Measurements from ENCODE around the gene STAT5B. TPM values are rescaled to one million over a fixed set of nuclear protein-coding genes. Genes with fewer than 3 reads are reported as not detected.
A peak's percentile ranks its signal among the peaks of the same experiment; 100 is the strongest.

Gene STAT5B
- total RNA-seq, 2 donors from 2014 or later, result 35.7 to 51.4 TPM

DNA sequence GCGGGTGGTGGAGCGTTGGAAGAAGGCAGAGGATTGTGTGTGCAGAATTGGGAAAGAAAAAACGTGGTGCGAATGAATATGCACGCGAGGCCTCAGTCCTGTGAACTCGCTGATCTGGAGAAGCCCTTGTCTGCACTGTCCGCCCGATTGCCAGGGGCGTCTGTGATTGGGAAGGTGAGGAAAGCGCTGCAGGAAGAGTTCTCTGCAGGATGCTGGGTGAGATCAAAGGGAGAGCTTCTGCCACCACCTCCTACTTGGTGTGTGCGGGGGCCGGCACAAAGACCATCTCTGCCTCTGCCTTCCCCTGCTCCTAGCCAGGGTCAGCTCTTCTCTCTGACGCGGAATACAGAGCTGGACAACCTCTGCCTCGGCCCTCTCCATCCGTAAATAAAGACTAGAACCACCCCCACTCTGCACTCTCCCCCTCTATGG, 120.6 kb downstream of the STAT5B start:
- H3K27me3 Mint-ChIP-seq (ENCODE audit: insufficient read depth), result no peaks in the 10 kb centered on the region
- no peaks in the 10 kb centered on the region for H3K9me3 ChIP-seq (ENCODE audit: control insufficient read depth, low read length)
- TF ChIP-seq, protein P1, sequence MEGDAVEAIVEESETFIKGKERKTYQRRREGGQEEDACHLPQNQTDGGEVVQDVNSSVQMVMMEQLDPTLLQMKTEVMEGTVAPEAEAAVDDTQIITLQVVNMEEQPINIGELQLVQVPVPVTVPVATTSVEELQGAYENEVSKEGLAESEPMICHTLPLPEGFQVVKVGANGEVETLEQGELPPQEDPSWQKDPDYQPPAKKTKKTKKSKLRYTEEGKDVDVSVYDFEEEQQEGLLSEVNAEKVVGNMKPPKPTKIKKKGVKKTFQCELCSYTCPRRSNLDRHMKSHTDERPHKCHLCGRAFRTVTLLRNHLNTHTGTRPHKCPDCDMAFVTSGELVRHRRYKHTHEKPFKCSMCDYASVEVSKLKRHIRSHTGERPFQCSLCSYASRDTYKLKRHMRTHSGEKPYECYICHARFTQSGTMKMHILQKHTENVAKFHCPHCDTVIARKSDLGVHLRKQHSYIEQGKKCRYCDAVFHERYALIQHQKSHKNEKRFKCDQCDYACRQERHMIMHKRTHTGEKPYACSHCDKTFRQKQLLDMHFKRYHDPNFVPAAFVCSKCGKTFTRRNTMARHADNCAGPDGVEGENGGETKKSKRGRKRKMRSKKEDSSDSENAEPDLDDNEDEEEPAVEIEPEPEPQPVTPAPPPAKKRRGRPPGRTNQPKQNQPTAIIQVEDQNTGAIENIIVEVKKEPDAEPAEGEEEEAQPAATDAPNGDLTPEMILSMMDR (conservative IDR thresholded peaks at IDR 0.05), result no peak
- H3K4me3 ChIP-seq (ENCODE audit: low read length), result peak overlapping the region; percentile 86
- peaks cover 20% of the 10 kb centered on the region for H3K4me1 Mint-ChIP-seq
- no peaks in the 10 kb centered on the region for H3K27me3 ChIP-seq (ENCODE audit: control insufficient read depth, insufficient read depth, low read length, poor library complexity, severe bottlenecking)
- no peak overlapping the region for H3K27ac ChIP-seq (ENCODE audit: low read depth, low read length)
- H3K9ac ChIP-seq (ENCODE audit: extremely low read depth, low read length, poor library complexity, severe bottlenecking), result peak overlapping the region; percentile 51
- peak overlapping the region; percentile 91 for H3K27ac Mint-ChIP-seq
- H3K36me3 ChIP-seq (ENCODE audit: control insufficient read depth, insufficient read depth, low read length), result peaks cover 5% of the 10 kb centered on the region
- no peaks in the 10 kb centered on the region for H3K9me3 Mint-ChIP-seq
- 30% methylated on average over 14 to 17 of the region's 17 CpGs for WGBS, 2 experiments (ENCODE audit: insufficient coverage in 1 of 2, insufficient read length in 1 of 2)
- H3K4me1 ChIP-seq (ENCODE audit: control insufficient read depth, insufficient read depth, low read length), result peaks cover 9% of the 10 kb centered on the region
- peak overlapping the region; percentile 81 for H3K4me3 Mint-ChIP-seq
- peak; percentile 87 for DNase-seq
- H3K36me3 Mint-ChIP-seq (ENCODE audit: low read depth), result peaks cover 4% of the 10 kb centered on the region

DNA sequence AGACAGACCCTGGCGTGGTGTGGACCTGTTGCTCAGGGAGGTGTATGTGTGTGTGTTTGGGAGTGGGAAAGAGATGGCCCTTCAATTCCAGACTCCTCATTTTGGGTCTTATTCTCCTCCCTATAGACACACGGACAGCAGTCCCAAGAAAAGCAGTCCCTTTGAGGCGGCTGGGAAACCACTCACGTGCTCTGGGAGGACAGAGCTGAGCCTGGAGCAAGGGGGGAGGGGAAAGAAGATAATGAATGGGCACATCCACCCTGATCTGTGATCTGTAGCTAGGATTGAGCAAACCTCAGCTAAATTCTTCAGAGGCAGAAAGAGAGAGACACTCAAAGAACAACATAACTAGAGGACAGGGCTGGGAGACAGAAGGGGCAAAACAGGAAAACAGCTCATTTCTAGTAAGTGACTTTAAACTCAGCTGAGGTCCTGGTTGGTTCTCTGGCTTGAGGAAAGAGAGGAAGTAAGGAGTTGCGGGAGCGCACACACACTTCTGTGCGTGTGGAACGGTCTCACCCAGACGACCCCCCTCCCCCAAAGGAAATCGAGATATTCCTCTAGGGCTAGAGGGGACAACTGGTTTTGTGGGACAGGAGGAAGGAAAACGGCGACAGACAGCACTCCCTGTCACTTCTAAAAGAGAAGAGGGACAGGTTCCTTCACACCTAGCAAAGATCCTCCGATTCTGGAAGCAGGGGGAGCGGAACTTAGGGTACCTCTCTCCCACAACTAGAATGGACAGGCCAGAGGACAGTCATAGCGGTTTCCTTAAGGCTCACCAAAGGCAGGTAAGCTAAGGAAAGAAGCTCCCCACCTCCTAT, 122.1 kb downstream of the STAT5B start:
- Mint-ChIP-seq H3K4me1 (peaks cover 20% of the 10 kb centered on the region), H3K4me3 (peak overlapping the region; percentile 81), H3K27me3 (ENCODE audit: insufficient read depth) (no peaks in the 10 kb centered on the region), H3K36me3 (ENCODE audit: low read depth) (peaks cover 4% of the 10 kb centered on the region), H3K27ac (peak overlapping the region; percentile 81), H3K9me3 (no peaks in the 10 kb centered on the region)
- Histone ChIP-seq H3K9ac (ENCODE audit: extremely low read depth, low read length, poor library complexity, severe bottlenecking) (peak overlapping the region; percentile 89), H3K4me1 (ENCODE audit: control insufficient read depth, insufficient read depth, low read length) (peaks cover 7% of the 10 kb centered on the region), H3K36me3 (ENCODE audit: control insufficient read depth, insufficient read depth, low read length) (peaks cover 7% of the 10 kb centered on the region), H3K9me3 (ENCODE audit: control insufficient read depth, low read length) (no peaks in the 10 kb centered on the region), H3K27me3 (ENCODE audit: control insufficient read depth, insufficient read depth, low read length, poor library complexity, severe bottlenecking) (no peaks in the 10 kb centered on the region), H3K4me3 (ENCODE audit: low read length) (peak overlapping the region; percentile 99), H3K27ac (ENCODE audit: low read depth, low read length) (no peak overlapping the region)
- DNase-seq, result no peak
- 10 to 17% methylated on average over 2 to 9 of the region's 15 CpGs for WGBS, 2 experiments (ENCODE audit: insufficient coverage in 1 of 2, insufficient read length in 1 of 2)
- TF ChIP-seq, protein P1 (conservative IDR thresholded peaks at IDR 0.05), result no peak

Other genes with a start within 250 kb of the STAT5B start
- 1 to 10 TPM; 1.7 to 2.9 TPM for gene C17orf113, start 225.8 kb downstream of the STAT5B start, total RNA-seq
- gene ZNF385C, start 177.9 kb downstream of the STAT5B start, total RNA-seq, result 1 to 10 TPM; 1.4 to 2.1 TPM
- under 1 TPM; 0.38 to 0.48 TPM for gene DHX58, start 163.7 kb downstream of the STAT5B start, total RNA-seq
- 10 to 100 TPM; 48.0 to 57.6 TPM for gene KAT2A, start 155.0 kb downstream of the STAT5B start, total RNA-seq
- under 1 TPM in 1 of 2 donors, not detected in 1; 0.22 TPM for gene HSPB9, start 153.6 kb downstream of the STAT5B start, total RNA-seq
- 10 to 100 TPM; 61.0 to 67.8 TPM for gene RAB5C, start 121.4 kb downstream of the STAT5B start, total RNA-seq
- gene KCNH4, start 95.2 kb downstream of the STAT5B start, total RNA-seq, result not detected
- gene HCRT, start 90.9 kb downstream of the STAT5B start, total RNA-seq, result not detected
- gene GHDC, start 81.9 kb downstream of the STAT5B start, total RNA-seq, result 1 to 10 TPM; 4.4 to 8.4 TPM
- 1 to 10 TPM; 3.5 to 4.8 TPM for gene STAT5A, start 12.1 kb upstream of the STAT5B start, total RNA-seq
- 10 to 100 TPM; 27.5 to 32.4 TPM for gene STAT3, start 112.1 kb upstream of the STAT5B start, total RNA-seq
- 1 to 10 TPM in 1 of 2 donors, under 1 TPM in 1; 0.51 to 3.1 TPM for gene CAVIN1, start 146.9 kb upstream of the STAT5B start, total RNA-seq
- 10 to 100 TPM; 45.2 to 53.1 TPM for gene ATP6V0A1, start 182.5 kb upstream of the STAT5B start, total RNA-seq

Measured in endodermal cell (in vitro differentiated cells).